H1 (cell line): ENCODE measurements around the gene CPEB1. TPM values are rescaled to one million over a fixed set of nuclear protein-coding genes. Genes with fewer than 3 reads are reported as not detected.

ENCODE experiments used
- CTCF ChIA-PET: fragments of 300-600 bp; sonication (Branson Sonifier 250); formaldehyde crosslinking; loops from one replicate; lab custom pipeline; 2021; ENCODE audit not compliant: partially characterized antibody; lab: Charles Lee
- POLR2A ChIA-PET: fragments of 300-600 bp; sonication (Branson Sonifier 250); formaldehyde crosslinking; loops from one replicate; lab custom pipeline; 2021; ENCODE audit warnings: inconsistent platforms; ENCODE audit not compliant: partially characterized antibody; lab: Charles Lee
- DNase-seq, 2 experiments: peaks; one replicate each; pipeline versions ENCODE4 v3.0.0 to v3.0.0-alpha.2; 2010 to 2022; ENCODE audit warnings: low spot score in 2 of 2, low read depth in 1 of 2, mixed read lengths in 1 of 2
- FAIRE-seq: peaks from 2 replicates; lab custom pipeline; 2011; peaks lifted over from hg19 to GRCh38; lab: Jason Lieb, UNC
- H2AFZ ChIP-seq: 2 replicates; pipeline ENCODE4 v1.8.1; 2012; ENCODE audit warnings: low read length, inconsistent platforms
- H2AK5ac ChIP-seq: 2 replicates; pipeline ENCODE4 v1.6.1; 2013; ENCODE audit warnings: low read depth, low read length
- H2BK120ac ChIP-seq: replicated peaks from 2 replicates; pipeline ENCODE3; 2013; ENCODE audit warnings: low read depth, low read length, inconsistent platforms
- H2BK12ac ChIP-seq: 2 replicates; pipeline ENCODE4 v1.6.1; 2013; ENCODE audit warnings: low read depth, low read length
- H2BK15ac ChIP-seq: 2 replicates; pipeline ENCODE4 v1.6.1; 2013; ENCODE audit warnings: low read length
- H2BK20ac ChIP-seq: 2 replicates; pipeline ENCODE4 v1.6.1; 2013; ENCODE audit warnings: low read length
- H2BK5ac ChIP-seq: 2 replicates; pipeline ENCODE4 v1.6.1; 2013; ENCODE audit warnings: low read depth, low read length
- H3K14ac ChIP-seq: 2 replicates; pipeline ENCODE4 v1.6.1; 2013; ENCODE audit warnings: inconsistent platforms; ENCODE audit not compliant: insufficient read length
- H3K18ac ChIP-seq: 2 replicates; pipeline ENCODE4 v1.6.1; 2013; ENCODE audit warnings: low read length; ENCODE audit errors: extremely low read depth
- H3K23ac ChIP-seq: 2 replicates; pipeline ENCODE4 v1.6.1; 2013; ENCODE audit warnings: inconsistent platforms; ENCODE audit not compliant: insufficient read length
- H3K23me2 ChIP-seq: 2 replicates; pipeline ENCODE4 v1.6.1; 2013; ENCODE audit warnings: low read depth, low read length
- H3K27ac ChIP-seq: 2 replicates; pipeline ENCODE4 v1.6.1; 2011; ENCODE audit warnings: low read depth, low read length, inconsistent platforms
- H3K27me3 ChIP-seq, 4 experiments: replicated peaks in 1 of 4; 1 replicate in 1 of 4; 2 replicates in 3 of 4; pipeline versions ENCODE4 v1.6.1 to v1.8.1; 2011 to 2013; ENCODE audit warnings: low read length in 3 of 4, mild to moderate bottlenecking in 3 of 4, inconsistent platforms in 2 of 4, mixed read lengths in 2 of 4, moderate library complexity in 1 of 4; ENCODE audit not compliant: control insufficient read depth in 3 of 4, insufficient read depth in 3 of 4; ENCODE audit errors: extremely low read depth in 1 of 4
- H3K36me3 ChIP-seq, 4 experiments: 2 replicates each; pipeline versions ENCODE4 v1.6.1 to v1.8.1; 2011 to 2013; ENCODE audit warnings: mild to moderate bottlenecking in 4 of 4, low read length in 3 of 4, moderate library complexity in 2 of 4, control low read depth in 1 of 4, inconsistent platforms in 1 of 4; ENCODE audit not compliant: insufficient read depth in 4 of 4, control insufficient read depth in 2 of 4
- H3K4ac ChIP-seq: replicated peaks from 2 replicates; pipeline ENCODE3; 2013; ENCODE audit warnings: low read length, low read depth, mixed read lengths, inconsistent platforms; ENCODE audit not compliant: insufficient read length
- H3K4me1 ChIP-seq, 4 experiments: replicated peaks in 1 of 4; 1 replicate in 1 of 4; 2 replicates in 3 of 4; pipeline versions ENCODE4 v1.6.1 to v1.8.1; 2011 to 2013; ENCODE audit warnings: low read length in 3 of 4, inconsistent platforms in 2 of 4, mixed read lengths in 1 of 4; ENCODE audit not compliant: insufficient read depth in 4 of 4, control insufficient read depth in 3 of 4
- H3K4me2 ChIP-seq, 2 experiments: 2 replicates each; pipeline versions ENCODE4 v1.6.1 to v1.8.1; 2011 to 2013; ENCODE audit warnings: low read depth in 2 of 2, low read length in 2 of 2, control low read depth in 1 of 2, inconsistent platforms in 1 of 2, mild to moderate bottlenecking in 1 of 2; ENCODE audit not compliant: insufficient read depth in 1 of 2
- H3K4me3 ChIP-seq, 4 experiments: fragments of 200-600, 300-600 bp in 1 of 4; sonication (generic), shearing (Covaris generic), sonication (Bioruptor Twin) in 1 of 4; 2 replicates each; pipeline versions ENCODE4 v1.5.1 to v1.8.1; 2011 to 2016; ENCODE audit warnings: low read length in 4 of 4, low read depth in 3 of 4, control low read depth in 2 of 4, inconsistent platforms in 2 of 4, mild to moderate bottlenecking in 2 of 4, mixed read lengths in 1 of 4, moderate library complexity in 1 of 4; ENCODE audit not compliant: insufficient read depth in 2 of 4; ENCODE audit errors: extremely low read depth in 1 of 4
- H3K56ac ChIP-seq: replicated peaks from 2 replicates; pipeline ENCODE3; 2013; ENCODE audit warnings: low read depth, mild to moderate bottlenecking, mixed read lengths, low read length, inconsistent platforms; ENCODE audit not compliant: insufficient read length
- H3K79me1 ChIP-seq: 2 replicates; pipeline ENCODE4 v1.6.1; 2013; ENCODE audit warnings: low read depth, low read length, control low read depth
- H3K79me2 ChIP-seq, 2 experiments: 2 replicates each; pipeline versions ENCODE4 v1.6.1 to v1.8.1; 2012 to 2013; ENCODE audit warnings: low read length in 2 of 2, mild to moderate bottlenecking in 2 of 2, inconsistent platforms in 1 of 2; ENCODE audit not compliant: insufficient read depth in 2 of 2, control insufficient read depth in 1 of 2
- H3K9ac ChIP-seq, 4 experiments: replicated peaks in 1 of 4; 1 replicate in 1 of 4; 2 replicates in 3 of 4; pipeline versions ENCODE4 v1.6.1 to v1.8.1; 2011 to 2013; ENCODE audit warnings: low read depth in 3 of 4, low read length in 3 of 4, control low read depth in 2 of 4, mild to moderate bottlenecking in 2 of 4, moderate library complexity in 2 of 4, inconsistent platforms in 1 of 4; ENCODE audit errors: extremely low read depth in 1 of 4
- H3K9me3 ChIP-seq, 2 experiments: 2 replicates each; pipeline versions ENCODE4 v1.6.1 to v1.8.1; 2012 to 2013; ENCODE audit warnings: mild to moderate bottlenecking in 2 of 2, moderate library complexity in 2 of 2, control low read depth in 1 of 2, inconsistent platforms in 1 of 2, low read depth in 1 of 2, low read length in 1 of 2, mixed read lengths in 1 of 2; ENCODE audit not compliant: insufficient read depth in 2 of 2
- H4K20me1 ChIP-seq, 2 experiments: replicated peaks in 1 of 2; 2 replicates each; pipeline versions ENCODE3 to v1.8.1; 2011 to 2013; ENCODE audit warnings: inconsistent platforms in 2 of 2, low read length in 2 of 2, mild to moderate bottlenecking in 1 of 2; ENCODE audit not compliant: insufficient read depth in 2 of 2, control insufficient read depth in 1 of 2
- H4K5ac ChIP-seq: 2 replicates; pipeline ENCODE4 v1.6.1; 2013; ENCODE audit warnings: low read length, low read depth, mixed read lengths, inconsistent platforms; ENCODE audit not compliant: insufficient read length
- H4K8ac ChIP-seq: 2 replicates; pipeline ENCODE4 v1.8.0; 2013; ENCODE audit warnings: mild to moderate bottlenecking, moderate library complexity, low read length, inconsistent platforms; ENCODE audit not compliant: insufficient read depth; ENCODE audit errors: extremely low read depth
- H4K91ac ChIP-seq: replicated peaks from 2 replicates; pipeline ENCODE3; 2013; ENCODE audit warnings: low read length, mixed read lengths, inconsistent platforms; ENCODE audit not compliant: insufficient read length
- BACH1 ChIP-seq: IDR thresholded peaks from 2 replicates; pipeline ENCODE4 v1.6.1; 2012; ENCODE audit warnings: low read length, improper control_type of control experiment
- BCL11A ChIP-seq, 2 experiments: IDR thresholded peaks; one replicate each; pipeline ENCODE4 v1.6.1; 2011; ENCODE audit warnings: low read depth in 2 of 2, low read length in 2 of 2, mild to moderate bottlenecking in 2 of 2
- BRCA1 ChIP-seq: IDR thresholded peaks from 2 replicates; pipeline ENCODE4 v1.6.1; 2012; ENCODE audit warnings: low read depth, low read length, improper control_type of control experiment
- HDAC2 ChIP-seq, 2 experiments: fragments of 300-600 bp in 1 of 2; sonication (generic) in 1 of 2; IDR thresholded peaks; 2 replicates each; pipeline ENCODE4 v1.6.1; 2011 to 2012; ENCODE audit warnings: low read depth in 2 of 2, low read length in 2 of 2, mild to moderate bottlenecking in 2 of 2, moderate library complexity in 2 of 2, borderline replicate concordance in 1 of 2, inconsistent platforms in 1 of 2
- JUN ChIP-seq: IDR thresholded peaks from 2 replicates; pipeline ENCODE4 v1.6.1; 2011; ENCODE audit warnings: low read depth, mild to moderate bottlenecking, improper control_type of control experiment, low read length
- JUND ChIP-seq: IDR thresholded peaks from 2 replicates; pipeline ENCODE4 v1.6.1; 2011; ENCODE audit warnings: mild to moderate bottlenecking, improper control_type of control experiment, low read length
- KDM1A ChIP-seq: fragments of 200-600, 300-600 bp; sonication (generic); IDR thresholded peaks from 2 replicates; pipeline ENCODE4 v1.7.1; 2016; ENCODE audit warnings: mild to moderate bottlenecking, low read length, borderline replicate concordance
- KDM5A ChIP-seq: fragments of 200-600 bp; IDR thresholded peaks from 2 replicates; pipeline ENCODE4 v1.7.1; 2012; ENCODE audit warnings: mild to moderate bottlenecking, low read length, inconsistent platforms, mixed read lengths
- MAFK ChIP-seq: IDR thresholded peaks from 2 replicates; pipeline ENCODE4 v1.6.1; 2012; ENCODE audit warnings: low read depth, mild to moderate bottlenecking, improper control_type of control experiment, low read length
- POU5F1 ChIP-seq: IDR thresholded peaks from 2 replicates; pipeline ENCODE4 v1.6.1; 2011; ENCODE audit warnings: low read depth, mild to moderate bottlenecking, low read length, moderate library complexity
- RXRA ChIP-seq: IDR thresholded peaks from 2 replicates; pipeline ENCODE4 v1.6.1; 2011; ENCODE audit warnings: low read depth, mild to moderate bottlenecking, low read length, moderate library complexity; ENCODE audit not compliant: insufficient read depth
- SIN3A ChIP-seq, 2 experiments: IDR thresholded peaks in 1 of 2; conservative IDR thresholded peaks in 1 of 2; 2 replicates each; pipeline ENCODE4 v1.6.1; 2011 to 2012; ENCODE audit warnings: low read length in 2 of 2, improper control_type of control experiment in 1 of 2, low read depth in 1 of 2, mild to moderate bottlenecking in 1 of 2
- SIRT6 ChIP-seq: IDR thresholded peaks from one replicate; pipeline ENCODE4 v1.7.1; 2012; ENCODE audit warnings: low read length, inconsistent platforms
- SP4 ChIP-seq: IDR thresholded peaks from 2 replicates; pipeline ENCODE4 v1.6.1; 2012; ENCODE audit warnings: low read length, inconsistent platforms
- SUZ12 ChIP-seq: fragments of 200-600 bp; sonication (generic); IDR thresholded peaks from 2 replicates; pipeline ENCODE4 v1.6.1; 2012; ENCODE audit warnings: mild to moderate bottlenecking, inconsistent platforms, low read length, moderate library complexity, mixed read lengths
- TEAD4 ChIP-seq: IDR thresholded peaks from 2 replicates; pipeline ENCODE4 v1.6.1; 2012; ENCODE audit warnings: low read depth, low read length, inconsistent platforms, mixed read lengths
- WGBS, 2 experiments: shearing (Covaris generic) in 1 of 2; methylation state at CpG; one replicate each; pipeline versions ENCODE4 v1.1.6 to v1.1.7; 2013 to 2015; ENCODE audit warnings: low lambda C conversion rate in 2 of 2, mixed read lengths in 2 of 2, inconsistent platforms in 1 of 2, low coverage in 1 of 2, missing lambda C conversion rate in 1 of 2; ENCODE audit not compliant: insufficient replicate concordance in 2 of 2, insufficient coverage in 1 of 2, insufficient read length in 1 of 2; ENCODE audit errors: extremely low coverage in 1 of 2, missing lambda C conversion rate in 1 of 2; 5-methylcytosine and 5-hydroxymethylcytosine counted together
- polyA plus RNA-seq, 7 experiments: library from polyadenylated mRNA; depleted of rRNA in 3 of 7; stranded (reverse) in 5 of 7; unstranded in 2 of 7; fragments of >200 nt in 5 of 7; fragments of 200-250 nt in 2 of 7; gene quantifications; 1 replicate in 5 of 7; 2 replicates in 1 of 7; 4 replicates in 1 of 7; pipeline versions ENCODE4 v1.2.1 to v1.2.3, GENCODE V29; 2011 to 2013; ENCODE audit warnings: missing spikeins in 2 of 7, mixed read lengths in 2 of 7
- total RNA-seq: library from RNA; stranded (reverse); fragmentation: NEBNext Ultra II Directional; extraction: Animal tissue kit (Norgen Biotek cat#: 25700); gene quantifications from 2 replicates; pipeline ENCODE4 v1.2.1, GENCODE V29; 2021

CPEB1 gene
- total and polyA plus RNA-seq, 2 of the 8 experiments (the other 6 are each of a cell fraction or from before 2014, with no cell fraction given), result 4.4 to 4.5 TPM

GRCh38 chr15:82597815-82598214, 49.3 kb downstream of the CPEB1 start:
- CTCF ChIA-PET, result interaction anchor here (0.5 to 1.4 kb wide), 3 partner anchors 8 to 52 kb away, joined by 3 to 5 read pairs (median 4); no protein-coding TSS in a partner anchor
- H2BK120ac ChIP-seq, result no peak overlapping the region
- DNase-seq, result no peak
- H2AK5ac ChIP-seq, result no peak overlapping the region
- H3K23ac ChIP-seq, result no peak overlapping the region
- H3K27me3 ChIP-seq, result no peaks in the 10 kb centered on the region
- no peaks in the 10 kb centered on the region for H4K20me1 ChIP-seq
- no peak overlapping the region for H2AFZ ChIP-seq
- POLR2A ChIA-PET, result interaction anchor here (1.2 kb wide), 1 partner anchor 57 kb away, joined by 3 read pairs; the partner anchor contains the start of gene RPS17
- H3K18ac ChIP-seq, result no peak overlapping the region
- 100% methylated on average over 2 of the region's 2 CpGs; no CpG with 5 or more reads in 1 of the 2 experiments for WGBS, 2 experiments
- H4K8ac ChIP-seq, result no peak overlapping the region
- no peaks in the 10 kb centered on the region for H3K79me1 ChIP-seq
- H3K14ac ChIP-seq, result no peak overlapping the region
- H3K4ac ChIP-seq, result no peak overlapping the region
- H3K9me3 ChIP-seq, result no peaks in the 10 kb centered on the region
- no peak overlapping the region for H3K4me3 ChIP-seq
- no peak overlapping the region for H2BK20ac ChIP-seq
- no peak overlapping the region for H3K9ac ChIP-seq
- H2BK5ac ChIP-seq, result no peak overlapping the region
- H4K91ac ChIP-seq, result no peak overlapping the region
- H3K23me2 ChIP-seq, result no peaks in the 10 kb centered on the region
- no peak overlapping the region for H2BK15ac ChIP-seq
- FAIRE-seq, result no peak
- H3K27ac ChIP-seq, result no peak overlapping the region
- H4K5ac ChIP-seq, result no peak overlapping the region
- no peak overlapping the region for H2BK12ac ChIP-seq
- H3K79me2 ChIP-seq, result no peaks in the 10 kb centered on the region
- no peak overlapping the region for H3K4me2 ChIP-seq
- no peaks in the 10 kb centered on the region for H3K36me3 ChIP-seq
- no peak overlapping the region for H3K56ac ChIP-seq
- H3K4me1 ChIP-seq, result no peaks in the 10 kb centered on the region
- no peak for TF ChIP-seq JUND
- no peak for TF ChIP-seq KDM5A
- no peak for TF ChIP-seq SP4
- TF ChIP-seq TEAD4, result no peak
- no peak for TF ChIP-seq BACH1
- no peak for TF ChIP-seq MAFK
- no peak for TF ChIP-seq SIRT6
- TF ChIP-seq HDAC2 (IDR thresholded peaks at IDR 0.05; ENCODE audit: borderline replicate concordance in 1 of 2, low read depth in 2 of 2, low read length in 2 of 2), result no peak
- TF ChIP-seq KDM1A, result no peak
- TF ChIP-seq RXRA, result no peak
- no peak for TF ChIP-seq POU5F1
- no peak for TF ChIP-seq JUN
- no peak for TF ChIP-seq BRCA1
- no peak for TF ChIP-seq BCL11A (IDR thresholded peaks at IDR 0.05; ENCODE audit: low read depth in 2 of 2, low read length in 2 of 2)
- TF ChIP-seq SIN3A (conservative IDR thresholded peaks at IDR 0.05 in 1 of 2, IDR thresholded peaks at IDR 0.05 in 1 of 2; ENCODE audit: low read depth in 1 of 2, low read length in 2 of 2), result no peak
- TF ChIP-seq SUZ12, result no peak
